Measurements from ENCODE around the gene HERC2. TPM values are rescaled to one million over a fixed set of nuclear protein-coding genes. Genes with fewer than 3 reads are reported as not detected.

HERC2 gene
- total and polyA plus RNA-seq, 2 donors (not counting 3 experiments of a cell fraction or from before 2014, with no cell fraction given) = 46.1 to 83.9 TPM

DNA sequence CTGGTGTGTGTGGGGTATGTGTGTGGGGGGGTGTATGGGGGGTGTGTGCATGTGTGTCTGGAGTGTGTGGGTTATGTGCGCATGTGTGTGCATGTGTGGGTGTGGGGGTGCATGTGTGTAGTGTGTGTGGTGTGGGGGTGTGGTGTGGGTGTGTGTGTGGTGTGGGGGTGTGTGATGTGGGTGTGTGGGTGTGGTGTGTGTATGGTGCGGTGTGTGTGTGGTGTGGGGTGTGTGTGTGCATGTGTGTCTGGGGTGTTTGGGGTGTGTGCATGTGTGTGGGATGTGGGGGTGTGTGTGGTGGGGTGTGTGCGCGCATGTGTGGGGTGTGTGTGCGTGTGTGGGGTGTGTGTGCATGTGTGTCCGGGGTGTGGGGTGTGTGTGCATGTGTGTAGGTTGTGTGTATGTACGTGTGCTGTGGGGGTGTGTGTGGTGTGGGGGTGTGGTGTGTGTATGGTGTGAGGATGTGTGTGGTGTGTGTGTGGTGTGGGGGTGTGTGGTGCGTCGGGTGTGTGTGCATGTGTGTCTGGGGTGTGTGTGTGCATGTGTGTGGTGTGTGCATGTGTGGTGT is 216.7 kb downstream of the HERC2 start:
- no peak for FAIRE-seq
- dilution Hi-C loops (cut with MboI; ENCODE audit: extremely low pct_ligation_motif_present, low sequenced_read_pairs) = no loop called here

DNA sequence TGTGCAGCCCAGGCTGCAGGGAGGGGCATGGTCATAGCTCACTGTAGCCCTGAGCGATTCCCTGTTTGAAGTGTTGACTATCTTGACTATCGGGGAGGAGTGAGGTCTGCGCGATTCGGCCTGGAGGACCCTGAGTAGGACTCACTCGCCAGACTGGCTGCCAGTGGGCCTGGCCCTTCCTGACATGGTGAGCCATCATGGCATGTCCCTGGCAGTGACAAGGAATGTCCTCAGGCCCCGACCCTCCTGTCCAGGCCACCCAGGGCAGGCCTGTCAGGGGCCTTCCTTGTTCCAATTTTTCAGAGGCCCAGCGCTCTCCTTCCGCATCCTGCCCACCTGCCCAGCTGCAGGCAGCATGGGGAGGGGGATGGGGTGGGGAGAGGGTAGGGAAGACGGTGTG is 217.7 kb downstream of the HERC2 start:
- POLR2A ChIA-PET = no interaction called here
- Histone ChIP-seq H3K36me3 (ENCODE audit: control insufficient read depth in 2 of 2, extremely low read depth in 1 of 2, insufficient read depth in 2 of 2, low read length in 2 of 2) (no peaks in the 10 kb centered on the region), H3K9me3 (replicated peaks; ENCODE audit: control insufficient read depth, insufficient read depth, low read length) (no peaks in the 10 kb centered on the region), H3K4me3 (replicated peaks in 1 of 3; ENCODE audit: insufficient read depth in 1 of 3, low read depth in 1 of 3, low read length in 3 of 3) (no peak overlapping the region), H3K27ac (ENCODE audit: insufficient read depth, low read depth, low read length) (no peak overlapping the region), H3K9me1 (replicated peaks; ENCODE audit: control insufficient read depth, extremely low read depth, insufficient read depth, low read length) (no peaks in the 10 kb centered on the region), H3K9ac (replicated peaks; ENCODE audit: extremely low read depth, insufficient read depth, low read length) (no peak overlapping the region), H3K79me2 (ENCODE audit: control insufficient read depth, insufficient read depth, low read length) (no peaks in the 10 kb centered on the region), H3K27me3 (ENCODE audit: control insufficient read depth in 2 of 2, insufficient read depth in 2 of 2, low read length in 2 of 2) (peaks cover 11 to 17% of the 10 kb centered on the region in 2 experiments), H3K4me1 (ENCODE audit: control insufficient read depth, extremely low read depth, insufficient read depth, low read length) (peaks cover 10% of the 10 kb centered on the region), H3K4me2 (ENCODE audit: insufficient read depth, low read length) (no peak overlapping the region), H4K20me1 (replicated peaks; ENCODE audit: control insufficient read depth, extremely low read depth, insufficient read depth, low read length) (no peaks in the 10 kb centered on the region), H2AFZ (ENCODE audit: low read depth, low read length) (no peak overlapping the region)
- no TSS peak for BruUV-seq (replicated peaks)
- TF ChIP-seq FOS (IDR thresholded peaks at IDR 0.05; ENCODE audit: borderline replicate concordance, insufficient read depth, low read length) (no peak), GATA2 (IDR thresholded peaks at IDR 0.05; ENCODE audit: insufficient read depth, insufficient read length, low read depth, low read length) (no peak), EZH2 (IDR thresholded peaks at IDR 0.05; ENCODE audit: borderline replicate concordance, low read depth, low read length, severe bottlenecking) (no peak), JUN (IDR thresholded peaks at IDR 0.05; ENCODE audit: borderline replicate concordance, insufficient read depth, insufficient read length, low read depth) (no peak), POLR2A (IDR thresholded peaks at IDR 0.05; ENCODE audit: low read depth, low read length) (no peak)
- TF ChIP-seq, protein P1, sequence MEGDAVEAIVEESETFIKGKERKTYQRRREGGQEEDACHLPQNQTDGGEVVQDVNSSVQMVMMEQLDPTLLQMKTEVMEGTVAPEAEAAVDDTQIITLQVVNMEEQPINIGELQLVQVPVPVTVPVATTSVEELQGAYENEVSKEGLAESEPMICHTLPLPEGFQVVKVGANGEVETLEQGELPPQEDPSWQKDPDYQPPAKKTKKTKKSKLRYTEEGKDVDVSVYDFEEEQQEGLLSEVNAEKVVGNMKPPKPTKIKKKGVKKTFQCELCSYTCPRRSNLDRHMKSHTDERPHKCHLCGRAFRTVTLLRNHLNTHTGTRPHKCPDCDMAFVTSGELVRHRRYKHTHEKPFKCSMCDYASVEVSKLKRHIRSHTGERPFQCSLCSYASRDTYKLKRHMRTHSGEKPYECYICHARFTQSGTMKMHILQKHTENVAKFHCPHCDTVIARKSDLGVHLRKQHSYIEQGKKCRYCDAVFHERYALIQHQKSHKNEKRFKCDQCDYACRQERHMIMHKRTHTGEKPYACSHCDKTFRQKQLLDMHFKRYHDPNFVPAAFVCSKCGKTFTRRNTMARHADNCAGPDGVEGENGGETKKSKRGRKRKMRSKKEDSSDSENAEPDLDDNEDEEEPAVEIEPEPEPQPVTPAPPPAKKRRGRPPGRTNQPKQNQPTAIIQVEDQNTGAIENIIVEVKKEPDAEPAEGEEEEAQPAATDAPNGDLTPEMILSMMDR (IDR thresholded peaks at IDR 0.05; ENCODE audit: extremely low read depth in 1 of 2, insufficient read depth in 1 of 2, low read depth in 1 of 2, low read length in 2 of 2) = no peak
- TF ChIP-seq, protein P2, sequence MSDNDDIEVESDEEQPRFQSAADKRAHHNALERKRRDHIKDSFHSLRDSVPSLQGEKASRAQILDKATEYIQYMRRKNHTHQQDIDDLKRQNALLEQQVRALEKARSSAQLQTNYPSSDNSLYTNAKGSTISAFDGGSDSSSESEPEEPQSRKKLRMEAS (IDR thresholded peaks at IDR 0.05; ENCODE audit: insufficient read depth, insufficient read length) = no peak
- dilution Hi-C loops (cut with MboI; ENCODE audit: extremely low pct_ligation_motif_present, low sequenced_read_pairs) = no loop called here
- intact Hi-C loops (cut with micrococcal nuclease) = no loop called here
- CTCF ChIA-PET = interaction anchor here (1.5 kb wide), 1 partner anchor 22 kb away, joined by 7 read pairs; no protein-coding TSS in a partner anchor
- DNase-seq (ENCODE audit: low read depth, low spot score) (no peak), FAIRE-seq (no peak)

More for the DNA sequence above, 216.7 kb downstream of the HERC2 start:
- H3K27ac ChIP-seq (ENCODE audit: insufficient read depth, low read depth, low read length) = no peak overlapping the region
- ChIA-PET POLR2A (no interaction called here), CTCF (no interaction called here)
- peaks cover 10% of the 10 kb centered on the region for H3K4me1 ChIP-seq (ENCODE audit: control insufficient read depth, extremely low read depth, insufficient read depth, low read length)
- intact Hi-C loops (cut with micrococcal nuclease) = no loop called here
- H3K9ac ChIP-seq (replicated peaks; ENCODE audit: extremely low read depth, insufficient read depth, low read length) = no peak overlapping the region
- no peak overlapping the region for H3K4me2 ChIP-seq (ENCODE audit: insufficient read depth, low read length)
- H3K27me3 ChIP-seq (ENCODE audit: control insufficient read depth in 2 of 2, insufficient read depth in 2 of 2, low read length in 2 of 2) = peaks cover 2 to 9% of the 10 kb centered on the region in 2 experiments
- TF ChIP-seq FOS (IDR thresholded peaks at IDR 0.05; ENCODE audit: borderline replicate concordance, insufficient read depth, low read length) = no peak
- TF ChIP-seq, protein P2 (IDR thresholded peaks at IDR 0.05; ENCODE audit: insufficient read depth, insufficient read length) = no peak
- H4K20me1 ChIP-seq (replicated peaks; ENCODE audit: control insufficient read depth, extremely low read depth, insufficient read depth, low read length) = no peaks in the 10 kb centered on the region
- H3K9me3 ChIP-seq (replicated peaks; ENCODE audit: control insufficient read depth, insufficient read depth, low read length) = no peaks in the 10 kb centered on the region
- BruUV-seq (replicated peaks) = no TSS peak
- no peak overlapping the region for H3K4me3 ChIP-seq (replicated peaks in 1 of 3; ENCODE audit: insufficient read depth in 1 of 3, low read depth in 1 of 3, low read length in 3 of 3)
- H3K36me3 ChIP-seq (ENCODE audit: control insufficient read depth in 2 of 2, extremely low read depth in 1 of 2, insufficient read depth in 2 of 2, low read length in 2 of 2) = no peaks in the 10 kb centered on the region
- H3K9me1 ChIP-seq (replicated peaks; ENCODE audit: control insufficient read depth, extremely low read depth, insufficient read depth, low read length) = no peaks in the 10 kb centered on the region
- no peaks in the 10 kb centered on the region for H3K79me2 ChIP-seq (ENCODE audit: control insufficient read depth, insufficient read depth, low read length)
- DNase-seq (ENCODE audit: low read depth, low spot score) = no peak
- H2AFZ ChIP-seq (ENCODE audit: low read depth, low read length) = no peak overlapping the region
